Uterus (tissue), 4 donors: ENCODE data around the gene B3GNT7. TPM values are rescaled to one million over a fixed set of nuclear protein-coding genes. Genes with fewer than 3 reads are reported as not detected.

Experiments
- DNase-seq, 2 donors: peaks; one replicate each; pipeline ENCODE4 v3.0.0-alpha.2; 2019 to 2020
- H3K27ac ChIP-seq, 2 donors: fragments of 200-600 bp; sonication (generic); 1 replicate in 1 of 2; 2 replicates in 1 of 2; pipeline ENCODE4 v1.5.1; 2016 to 2018
- H3K27me3 ChIP-seq, 2 donors: fragments of 200-600 bp; sonication (generic); one replicate each; pipeline ENCODE4 v1.5.1; 2018 to 2019; ENCODE audit warnings: control low read depth in 1 of 2
- H3K36me3 ChIP-seq, 2 donors: fragments of 200-600 bp; sonication (generic); one replicate each; pipeline ENCODE4 v1.5.1; 2019; ENCODE audit warnings: control low read depth in 1 of 2
- H3K4me1 ChIP-seq, 2 donors: fragments of 200-600 bp; sonication (generic); one replicate each; pipeline ENCODE4 v1.5.1; 2018 to 2019; ENCODE audit warnings: control low read depth in 1 of 2
- H3K4me3 ChIP-seq, 2 donors: fragments of 200-600 bp; sonication (generic); 1 replicate in 1 of 2; 2 replicates in 1 of 2; pipeline ENCODE4 v1.5.1; 2018 to 2019; ENCODE audit warnings: mild to moderate bottlenecking in 1 of 2
- H3K9me3 ChIP-seq, 2 donors: fragments of 200-600 bp; sonication (generic); one replicate each; pipeline ENCODE4 v1.5.1; 2019; ENCODE audit warnings: control low read depth in 1 of 2
- POLR2A ChIP-seq, 2 donors: fragments of 450-650 bp; IDR thresholded peaks; one replicate each; pipeline ENCODE4 v1.6.1; 2016; ENCODE audit warnings: antibody characterized with exemption in 2 of 2, mild to moderate bottlenecking in 1 of 2, moderate library complexity in 1 of 2
- intact Hi-C: fragments of 100-400 bp; cut with DNase I; formaldehyde crosslinking; loops from one replicate; pipeline ENCODE4 v1.15.1; 2023; ENCODE audit warnings: low total_unique reads
- total RNA-seq, 4 donors: library from RNA; depleted of rRNA in 3 of 4; stranded (reverse); fragments of >200 nt in 3 of 4; gene quantifications; one replicate each; pipeline versions ENCODE4 v1.1.0 to v1.2.4, GENCODE V29; 2014 to 2023
- TF ChIP-seq, protein P1 (sequence below), 4 experiments: fragments of 200-600 bp in 2 of 4; fragments of 450-650 bp in 2 of 4; sonication (generic) in 2 of 4; IDR thresholded peaks; one replicate each; pipeline ENCODE4 v1.5.1; 2016 to 2019; ENCODE audit warnings: antibody characterized with exemption in 4 of 4, mild to moderate bottlenecking in 2 of 4, moderate library complexity in 1 of 4
- donor health status: DM: yes; HTN: yes; CAD: no.

The B3GNT7 gene
- total RNA-seq, 4 donors from 2014 or later: 1.7 to 8.1 (median 3.1) TPM

DNA sequence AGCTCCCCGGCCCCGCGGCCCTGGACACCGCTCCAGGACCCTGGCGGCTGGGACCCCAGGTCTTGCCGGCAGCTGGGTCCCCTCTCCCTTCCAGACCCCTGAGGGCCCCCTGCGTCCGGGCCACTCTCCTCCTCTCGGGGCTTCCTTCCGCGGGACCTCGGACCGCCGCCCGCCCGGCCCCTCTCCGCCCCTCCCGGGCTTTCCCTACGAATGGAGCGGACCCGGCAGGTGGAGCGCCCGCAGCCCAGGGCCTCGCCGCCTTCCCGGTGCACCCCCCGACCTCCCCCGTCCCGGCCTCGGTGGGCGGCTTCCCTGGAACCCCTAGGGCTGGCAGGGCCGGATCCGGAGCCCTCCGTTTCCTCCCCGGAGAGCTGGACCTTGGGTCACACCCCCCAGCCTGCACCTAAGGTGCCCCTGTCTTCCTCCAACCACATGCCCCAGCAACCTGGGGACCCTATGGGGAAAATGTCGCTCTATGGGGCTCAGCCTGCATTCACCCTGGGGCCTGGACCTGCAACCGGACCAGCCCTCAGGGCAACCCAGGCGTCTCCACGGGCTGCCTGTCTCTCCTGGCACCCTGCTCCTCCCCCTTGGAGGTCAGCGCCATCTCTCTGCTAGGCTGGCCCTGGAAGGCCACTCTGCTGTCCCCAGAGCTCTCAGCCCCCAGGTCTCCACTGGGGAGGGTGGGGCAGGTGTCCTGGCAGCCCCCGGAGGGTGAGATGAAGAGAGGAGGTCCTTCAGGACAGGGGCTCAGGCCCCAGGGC lies 730 bp downstream of the B3GNT7 start:
- intact Hi-C loops: no loop called here
- peak overlapping the region in 1 of 2 donors; percentile 61 for H3K27ac ChIP-seq
- H3K4me3 ChIP-seq: peak overlapping the region; percentile 1 to 53
- TF ChIP-seq, protein P1, sequence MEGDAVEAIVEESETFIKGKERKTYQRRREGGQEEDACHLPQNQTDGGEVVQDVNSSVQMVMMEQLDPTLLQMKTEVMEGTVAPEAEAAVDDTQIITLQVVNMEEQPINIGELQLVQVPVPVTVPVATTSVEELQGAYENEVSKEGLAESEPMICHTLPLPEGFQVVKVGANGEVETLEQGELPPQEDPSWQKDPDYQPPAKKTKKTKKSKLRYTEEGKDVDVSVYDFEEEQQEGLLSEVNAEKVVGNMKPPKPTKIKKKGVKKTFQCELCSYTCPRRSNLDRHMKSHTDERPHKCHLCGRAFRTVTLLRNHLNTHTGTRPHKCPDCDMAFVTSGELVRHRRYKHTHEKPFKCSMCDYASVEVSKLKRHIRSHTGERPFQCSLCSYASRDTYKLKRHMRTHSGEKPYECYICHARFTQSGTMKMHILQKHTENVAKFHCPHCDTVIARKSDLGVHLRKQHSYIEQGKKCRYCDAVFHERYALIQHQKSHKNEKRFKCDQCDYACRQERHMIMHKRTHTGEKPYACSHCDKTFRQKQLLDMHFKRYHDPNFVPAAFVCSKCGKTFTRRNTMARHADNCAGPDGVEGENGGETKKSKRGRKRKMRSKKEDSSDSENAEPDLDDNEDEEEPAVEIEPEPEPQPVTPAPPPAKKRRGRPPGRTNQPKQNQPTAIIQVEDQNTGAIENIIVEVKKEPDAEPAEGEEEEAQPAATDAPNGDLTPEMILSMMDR (IDR thresholded peaks at IDR 0.05): no peak
- TF ChIP-seq POLR2A (IDR thresholded peaks at IDR 0.05): no peak
- DNase-seq: no peak
- peaks cover 0 to 23% of the 10 kb centered on the region in 2 donors for H3K4me1 ChIP-seq
- H3K9me3 ChIP-seq: no peaks in the 10 kb centered on the region
- no peaks in the 10 kb centered on the region for H3K36me3 ChIP-seq
- H3K27me3 ChIP-seq: peaks cover 0 to 3% of the 10 kb centered on the region in 2 donors

DNA sequence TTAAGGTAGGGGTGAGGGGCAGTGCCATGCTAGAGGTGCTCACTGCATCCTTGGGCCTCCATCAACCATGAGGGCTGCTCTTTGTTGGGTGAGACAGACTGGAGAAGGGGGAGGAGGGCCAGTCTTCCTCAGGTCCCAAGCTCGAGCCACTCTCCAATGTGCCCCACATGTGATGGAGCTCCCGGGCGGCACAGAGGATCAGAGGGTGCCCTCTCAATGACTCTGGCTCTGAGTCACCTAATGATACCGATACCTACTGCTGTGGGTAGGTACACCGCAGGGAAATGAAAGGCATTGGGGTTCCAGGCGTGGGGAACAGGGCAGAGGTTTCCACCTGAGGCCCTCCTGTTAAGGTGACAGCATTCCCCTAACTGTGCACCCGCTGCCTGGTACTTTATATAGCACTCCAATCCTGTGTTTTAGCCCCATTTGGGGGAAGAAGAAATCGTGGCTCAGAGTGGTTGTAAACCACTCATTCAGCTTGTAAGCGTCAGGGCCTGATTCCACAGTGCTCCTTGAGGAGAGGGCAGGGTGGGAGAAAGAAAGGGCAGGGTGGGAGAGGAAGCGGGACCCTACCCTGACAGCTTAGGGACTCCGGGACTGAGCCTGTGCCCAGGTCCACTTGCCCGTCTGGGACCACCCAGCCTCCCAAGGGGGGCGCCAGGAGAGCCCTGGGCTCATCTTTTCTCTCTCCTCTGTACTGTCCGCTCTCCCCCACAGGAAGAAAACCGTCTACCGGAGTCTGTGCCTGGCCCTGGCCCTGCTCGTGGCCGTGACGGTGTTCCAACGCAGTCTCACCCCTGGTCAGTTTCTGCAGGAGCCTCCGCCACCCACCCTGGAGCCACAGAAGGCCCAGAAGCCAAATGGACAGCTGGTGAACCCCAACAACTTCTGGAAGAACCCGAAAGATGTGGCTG lies 1.8 kb downstream of the B3GNT7 start:
- H3K9me3 ChIP-seq: no peaks in the 10 kb centered on the region
- no peak for DNase-seq
- peaks cover 0 to 23% of the 10 kb centered on the region in 2 donors for H3K4me1 ChIP-seq
- H3K27ac ChIP-seq: peak overlapping the region in 1 of 2 donors; percentile 61
- H3K36me3 ChIP-seq: no peaks in the 10 kb centered on the region
- H3K4me3 ChIP-seq: peak overlapping the region in 1 of 2 donors; percentile 53
- intact Hi-C loops: no loop called here
- TF ChIP-seq, protein P1 (IDR thresholded peaks at IDR 0.05): no peak
- TF ChIP-seq POLR2A (IDR thresholded peaks at IDR 0.05): no peak
- H3K27me3 ChIP-seq: peaks cover 0 to 3% of the 10 kb centered on the region in 2 donors

DNA sequence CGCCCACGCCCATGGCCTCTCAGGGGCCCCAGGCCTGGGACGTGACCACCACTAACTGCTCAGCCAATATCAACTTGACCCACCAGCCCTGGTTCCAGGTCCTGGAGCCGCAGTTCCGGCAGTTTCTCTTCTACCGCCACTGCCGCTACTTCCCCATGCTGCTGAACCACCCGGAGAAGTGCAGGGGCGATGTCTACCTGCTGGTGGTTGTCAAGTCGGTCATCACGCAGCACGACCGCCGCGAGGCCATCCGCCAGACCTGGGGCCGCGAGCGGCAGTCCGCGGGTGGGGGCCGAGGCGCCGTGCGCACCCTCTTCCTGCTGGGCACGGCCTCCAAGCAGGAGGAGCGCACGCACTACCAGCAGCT lies 2.4 kb downstream of the B3GNT7 start:
- peaks cover 0 to 3% of the 10 kb centered on the region in 2 donors for H3K27me3 ChIP-seq
- DNase-seq: no peak
- no peaks in the 10 kb centered on the region for H3K36me3 ChIP-seq
- intact Hi-C loops: no loop called here
- H3K4me3 ChIP-seq: no peak overlapping the region
- peaks cover 0 to 23% of the 10 kb centered on the region in 2 donors for H3K4me1 ChIP-seq
- H3K9me3 ChIP-seq: no peaks in the 10 kb centered on the region
- TF ChIP-seq POLR2A (IDR thresholded peaks at IDR 0.05): no peak
- TF ChIP-seq, protein P1 (IDR thresholded peaks at IDR 0.05): no peak
- no peak overlapping the region for H3K27ac ChIP-seq

DNA sequence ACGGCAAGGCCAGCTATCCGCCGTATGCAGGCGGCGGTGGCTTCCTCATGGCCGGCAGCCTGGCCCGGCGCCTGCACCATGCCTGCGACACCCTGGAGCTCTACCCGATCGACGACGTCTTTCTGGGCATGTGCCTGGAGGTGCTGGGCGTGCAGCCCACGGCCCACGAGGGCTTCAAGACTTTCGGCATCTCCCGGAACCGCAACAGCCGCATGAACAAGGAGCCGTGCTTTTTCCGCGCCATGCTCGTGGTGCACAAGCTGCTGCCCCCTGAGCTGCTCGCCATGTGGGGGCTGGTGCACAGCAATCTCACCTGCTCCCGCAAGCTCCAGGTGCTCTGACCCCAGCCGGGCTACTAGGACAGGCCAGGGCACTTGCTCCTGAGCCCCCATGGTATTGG lies 3.1 kb downstream of the B3GNT7 start:
- Histone ChIP-seq H3K4me3 (no peak overlapping the region), H3K9me3 (no peaks in the 10 kb centered on the region), H3K27ac (peak overlapping the region; percentile 62 to 81), H3K27me3 (peaks cover 0 to 3% of the 10 kb centered on the region in 2 donors), H3K36me3 (no peaks in the 10 kb centered on the region), H3K4me1 (peaks cover 0 to 23% of the 10 kb centered on the region in 2 donors)
- intact Hi-C loops: no loop called here
- TF ChIP-seq POLR2A (IDR thresholded peaks at IDR 0.05): no peak
- TF ChIP-seq, protein P1 (IDR thresholded peaks at IDR 0.05): no peak
- no peak for DNase-seq
